Measurements from ENCODE around the gene SMIM44.

SMIM44 gene

DNA sequence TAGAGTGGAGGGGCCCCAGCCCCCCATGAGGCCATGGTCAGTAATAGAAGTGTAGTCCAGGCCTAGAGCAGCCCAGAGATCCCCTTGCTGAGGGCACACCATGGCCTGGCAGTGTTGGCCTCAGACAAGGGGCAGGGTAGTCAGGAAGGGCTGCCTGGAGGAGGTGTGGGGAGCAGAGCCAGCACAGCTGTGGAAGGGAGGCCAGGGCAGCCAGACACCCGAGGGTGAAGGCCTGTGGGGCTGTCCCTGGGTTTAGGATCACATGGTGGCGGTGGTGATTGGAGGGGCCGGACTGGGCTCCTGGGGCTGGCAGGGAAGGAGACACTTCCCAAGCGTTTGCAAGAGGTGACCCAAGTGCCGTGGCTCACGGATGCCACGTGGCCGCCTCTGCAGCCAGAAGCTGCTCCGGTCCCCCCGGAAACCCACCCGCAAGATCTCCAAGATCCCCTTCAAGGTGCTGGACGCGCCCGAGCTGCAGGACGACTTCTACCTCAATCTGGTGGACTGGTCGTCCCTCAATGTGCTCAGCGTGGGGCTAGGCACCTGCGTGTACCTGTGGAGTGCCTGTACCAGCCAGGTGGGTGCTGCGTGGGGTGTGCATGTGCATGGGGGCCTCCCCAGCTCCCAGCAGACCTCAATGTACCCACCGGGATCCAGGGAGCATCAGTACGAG is 44.1 kb upstream of the SMIM44 start:
- no peak overlapping the region for H3K9ac ChIP-seq (ENCODE audit: insufficient read length)
- peaks cover 28% of the 10 kb centered on the region; the same call in 1 of the 2 replicates for H3K36me3 ChIP-seq (ENCODE audit: insufficient read depth, low read length)
- DNase-seq (ENCODE audit: low read depth, low spot score) = no peak

DNA sequence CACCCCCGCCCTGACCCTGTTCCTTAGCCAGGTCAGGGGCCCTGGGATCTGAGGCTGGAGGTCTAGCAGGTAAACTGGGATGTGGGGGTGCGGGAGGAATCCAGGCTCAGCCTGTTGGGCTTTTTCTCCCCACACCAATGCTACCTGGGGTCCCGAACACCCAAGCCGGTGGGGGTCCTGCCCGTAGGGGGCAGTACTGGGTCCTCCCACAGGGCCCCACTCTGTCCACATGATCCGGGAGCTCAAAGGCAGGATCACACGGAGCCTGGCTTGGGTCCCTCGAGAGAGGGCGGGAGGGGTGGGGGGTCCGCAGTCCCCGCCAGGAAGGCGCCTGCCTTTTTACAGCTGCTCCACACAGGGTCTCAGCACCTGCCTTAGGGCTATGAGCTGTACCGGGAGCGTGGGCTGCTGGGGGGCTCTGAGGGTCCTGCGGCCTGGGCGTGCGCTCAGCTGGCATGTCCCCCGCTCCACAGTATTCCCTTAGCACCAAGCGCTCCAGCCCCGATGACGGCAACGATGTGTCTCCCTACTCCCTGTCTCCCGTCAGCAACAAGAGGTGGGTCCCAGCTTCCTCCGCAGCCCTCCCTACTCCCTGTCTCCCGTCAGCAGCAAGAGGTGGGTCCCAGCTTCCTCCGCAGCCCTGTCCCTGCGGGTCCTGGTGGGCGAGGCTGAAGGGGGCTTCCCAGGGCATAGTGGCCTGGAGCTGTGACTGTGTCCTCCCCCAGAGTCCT is 43.4 kb upstream of the SMIM44 start:
- H3K36me3 ChIP-seq (ENCODE audit: insufficient read depth, low read length) = peaks cover 27% of the 10 kb centered on the region; the same call in 1 of the 2 replicates
- DNase-seq (ENCODE audit: low read depth, low spot score) = no peak

More for the DNA sequence above, 44.1 kb upstream of the SMIM44 start:
- TF ChIP-seq EZH2 (IDR thresholded peaks at IDR 0.05) = no peak
- TF ChIP-seq POLR2AphosphoS5 (IDR thresholded peaks at IDR 0.05; ENCODE audit: borderline replicate concordance, low read depth, low read length) = no peak
- no peak for TF ChIP-seq FOXP2 (optimal IDR thresholded peaks at IDR 0.05; ENCODE audit: control extremely low read depth, extremely low read length, insufficient read depth)
- Histone ChIP-seq H3K27ac (no peak overlapping the region), H3K4me3 (no peak overlapping the region), H3K9me3 (ENCODE audit: low read depth, low read length) (no peaks in the 10 kb centered on the region)

GRCh38 chr19:3524904-3525451 is 41.7 kb upstream of the SMIM44 start:
- H3K36me3 ChIP-seq (ENCODE audit: insufficient read depth, low read length) = peaks cover 24% of the 10 kb centered on the region; the same call in 1 of the 2 replicates
- no peak overlapping the region for H3K27ac ChIP-seq
- DNase-seq (ENCODE audit: low read depth, low spot score) = no peak
- H3K9ac ChIP-seq (ENCODE audit: insufficient read length) = no peak overlapping the region
- no peak overlapping the region for H3K4me3 ChIP-seq
- TF ChIP-seq EZH2 (IDR thresholded peaks at IDR 0.05) = no peak
- no peak for TF ChIP-seq POLR2AphosphoS5 (IDR thresholded peaks at IDR 0.05; ENCODE audit: borderline replicate concordance, low read depth, low read length)
- TF ChIP-seq FOXP2 (optimal IDR thresholded peaks at IDR 0.05; ENCODE audit: control extremely low read depth, extremely low read length, insufficient read depth) = no peak
- H3K9me3 ChIP-seq (ENCODE audit: low read depth, low read length) = no peaks in the 10 kb centered on the region

More for the DNA sequence above, 43.4 kb upstream of the SMIM44 start:
- H3K9me3 ChIP-seq (ENCODE audit: low read depth, low read length) = no peaks in the 10 kb centered on the region
- TF ChIP-seq FOXP2 (optimal IDR thresholded peaks at IDR 0.05; ENCODE audit: control extremely low read depth, extremely low read length, insufficient read depth) (no peak), POLR2AphosphoS5 (IDR thresholded peaks at IDR 0.05; ENCODE audit: borderline replicate concordance, low read depth, low read length) (no peak), EZH2 (IDR thresholded peaks at IDR 0.05) (no peak)
- H3K9ac ChIP-seq (ENCODE audit: insufficient read length) = no peak overlapping the region
- no peak overlapping the region for H3K4me3 ChIP-seq
- H3K27ac ChIP-seq = no peak overlapping the region

- no peak overlapping the region for H3K4me3 ChIP-seq
- H3K27ac ChIP-seq = no peak overlapping the region
- H3K36me3 ChIP-seq (ENCODE audit: insufficient read depth, low read length) = peaks cover 24% of the 10 kb centered on the region; the same call in 1 of the 2 replicates
- no peak for DNase-seq (ENCODE audit: low read depth, low spot score)
- H3K9ac ChIP-seq (ENCODE audit: insufficient read length) = no peak overlapping the region
- TF ChIP-seq POLR2AphosphoS5 (IDR thresholded peaks at IDR 0.05; ENCODE audit: borderline replicate concordance, low read depth, low read length) = no peak
- TF ChIP-seq FOXP2 (optimal IDR thresholded peaks at IDR 0.05; ENCODE audit: control extremely low read depth, extremely low read length, insufficient read depth) = no peak
- no peak for TF ChIP-seq EZH2 (IDR thresholded peaks at IDR 0.05)
- no peaks in the 10 kb centered on the region for H3K9me3 ChIP-seq (ENCODE audit: low read depth, low read length)
Measured at GRCh38 chr19:3524078-3524842, 41.0 kb upstream of the SMIM44 start.

DNA sequence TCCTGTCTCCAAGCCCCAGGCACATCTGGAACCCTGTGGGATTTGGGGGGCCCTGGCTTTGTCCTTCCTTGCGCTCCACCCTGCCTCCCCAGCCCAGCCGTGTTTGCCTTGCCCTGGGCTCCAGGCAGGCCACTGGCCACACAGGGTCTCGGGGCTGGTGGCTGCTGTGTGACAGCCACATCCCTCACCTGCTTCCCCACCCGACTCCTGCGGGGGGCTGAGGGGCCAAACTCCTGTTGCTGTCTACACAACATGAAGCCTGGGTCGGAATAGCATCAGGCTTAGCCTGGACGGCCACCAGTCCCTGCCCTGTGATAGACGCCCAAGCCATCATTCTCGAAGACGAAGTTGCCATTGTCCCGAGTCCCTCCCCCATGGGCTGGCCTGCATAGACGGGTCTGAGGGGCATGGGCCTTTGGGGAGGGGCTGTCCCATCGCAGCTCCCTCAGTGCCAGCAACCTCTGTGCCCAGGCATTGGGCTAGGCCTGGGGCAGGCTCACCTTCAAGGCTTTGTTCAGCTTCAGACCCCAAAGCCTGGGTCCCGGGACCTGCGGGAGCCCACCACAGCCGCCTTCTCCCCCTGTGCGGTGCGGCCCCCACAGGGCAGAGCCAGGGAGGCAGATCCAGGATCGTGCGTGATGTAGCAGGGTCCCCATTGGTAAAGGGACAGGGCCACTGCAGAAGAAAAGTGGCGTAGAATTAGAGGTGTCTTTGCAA is 40.3 kb upstream of the SMIM44 start:
- DNase-seq (ENCODE audit: low read depth, low spot score) = no peak
- Histone ChIP-seq H3K27ac (no peak overlapping the region), H3K9me3 (ENCODE audit: low read depth, low read length) (no peaks in the 10 kb centered on the region), H3K36me3 (ENCODE audit: insufficient read depth, low read length) (peaks cover 24% of the 10 kb centered on the region; the same call in 1 of the 2 replicates), H3K4me3 (no peak overlapping the region), H3K9ac (ENCODE audit: insufficient read length) (no peak overlapping the region)
- TF ChIP-seq EZH2 (IDR thresholded peaks at IDR 0.05) = no peak
- no peak for TF ChIP-seq POLR2AphosphoS5 (IDR thresholded peaks at IDR 0.05; ENCODE audit: borderline replicate concordance, low read depth, low read length)
- no peak for TF ChIP-seq FOXP2 (optimal IDR thresholded peaks at IDR 0.05; ENCODE audit: control extremely low read depth, extremely low read length, insufficient read depth)

DNA sequence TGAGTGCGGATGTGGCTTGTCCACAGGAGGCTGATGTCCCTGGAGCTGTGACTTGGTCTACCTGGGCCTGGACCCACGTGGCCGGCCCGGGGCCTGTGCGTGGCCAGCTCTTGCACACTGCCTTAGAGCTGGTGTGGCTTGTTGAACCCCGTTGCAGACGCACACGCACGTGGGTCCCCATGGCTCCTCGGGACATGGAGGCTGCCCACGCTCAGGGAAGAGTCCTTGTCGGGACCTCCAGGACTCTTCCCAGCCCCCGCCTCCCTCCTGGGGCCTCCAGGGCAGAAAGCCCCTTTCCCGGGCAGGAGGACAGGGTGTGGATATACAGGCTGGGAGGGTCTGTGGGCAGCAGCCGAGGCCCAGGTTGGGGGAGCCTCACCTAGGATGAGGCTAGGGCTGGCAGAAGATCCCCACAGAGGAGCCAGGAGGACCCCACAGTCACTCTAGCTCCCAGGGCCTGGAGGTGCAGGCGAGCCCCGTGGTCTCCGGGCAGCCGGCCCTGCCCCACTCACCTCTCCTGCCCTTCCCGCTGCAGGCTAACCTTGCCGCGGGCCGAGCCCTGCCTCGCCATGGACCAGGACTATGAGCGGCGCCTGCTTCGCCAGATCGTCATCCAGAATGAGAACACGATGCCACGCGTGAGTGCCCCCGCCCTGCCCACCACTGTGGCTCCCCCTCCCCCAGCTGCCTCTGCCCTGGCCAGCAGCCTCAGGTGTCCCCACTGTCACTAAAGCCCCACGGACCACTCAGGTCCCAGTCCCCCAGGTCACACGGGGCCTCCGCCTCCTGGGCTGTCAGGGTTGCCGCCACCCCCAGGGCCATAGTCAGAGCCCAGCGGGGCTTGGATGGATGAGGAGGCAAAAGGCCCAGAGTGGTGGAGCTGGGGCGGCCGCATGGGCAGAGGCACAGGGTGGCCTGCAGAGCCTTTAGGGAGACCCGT is 39.5 kb upstream of the SMIM44 start:
- no peak overlapping the region for H3K9ac ChIP-seq (ENCODE audit: insufficient read length)
- no peak overlapping the region for H3K4me3 ChIP-seq
- H3K36me3 ChIP-seq (ENCODE audit: insufficient read depth, low read length) = peaks cover 24% of the 10 kb centered on the region; the same call in 1 of the 2 replicates
- no peaks in the 10 kb centered on the region for H3K9me3 ChIP-seq (ENCODE audit: low read depth, low read length)
- TF ChIP-seq EZH2 (IDR thresholded peaks at IDR 0.05) (no peak), FOXP2 (optimal IDR thresholded peaks at IDR 0.05; ENCODE audit: control extremely low read depth, extremely low read length, insufficient read depth) (no peak), POLR2AphosphoS5 (IDR thresholded peaks at IDR 0.05; ENCODE audit: borderline replicate concordance, low read depth, low read length) (no peak)
- no peak for DNase-seq (ENCODE audit: low read depth, low spot score)
- H3K27ac ChIP-seq = no peak overlapping the region

GRCh38 chr19:3521104-3521445 is 37.8 kb upstream of the SMIM44 start:
- no peak for TF ChIP-seq POLR2AphosphoS5 (IDR thresholded peaks at IDR 0.05; ENCODE audit: borderline replicate concordance, low read depth, low read length)
- TF ChIP-seq FOXP2 (optimal IDR thresholded peaks at IDR 0.05; ENCODE audit: control extremely low read depth, extremely low read length, insufficient read depth) = no peak
- Histone ChIP-seq H3K27ac (no peak overlapping the region), H3K9me3 (ENCODE audit: low read depth, low read length) (no peaks in the 10 kb centered on the region), H3K36me3 (ENCODE audit: insufficient read depth, low read length) (peaks cover 12% of the 10 kb centered on the region; the same call in 1 of the 2 replicates), H3K9ac (ENCODE audit: insufficient read length) (no peak overlapping the region), H3K4me3 (no peak overlapping the region)
- DNase-seq (ENCODE audit: low read depth, low spot score) = no peak
